Measurements from ENCODE around the gene LETMD1.
"Not testable (repeated sequence)": the region's sequence is repeated elsewhere in the genome, so short reads cannot be mapped to it uniquely, and the experiment has no call there.

LETMD1 gene, protein sequence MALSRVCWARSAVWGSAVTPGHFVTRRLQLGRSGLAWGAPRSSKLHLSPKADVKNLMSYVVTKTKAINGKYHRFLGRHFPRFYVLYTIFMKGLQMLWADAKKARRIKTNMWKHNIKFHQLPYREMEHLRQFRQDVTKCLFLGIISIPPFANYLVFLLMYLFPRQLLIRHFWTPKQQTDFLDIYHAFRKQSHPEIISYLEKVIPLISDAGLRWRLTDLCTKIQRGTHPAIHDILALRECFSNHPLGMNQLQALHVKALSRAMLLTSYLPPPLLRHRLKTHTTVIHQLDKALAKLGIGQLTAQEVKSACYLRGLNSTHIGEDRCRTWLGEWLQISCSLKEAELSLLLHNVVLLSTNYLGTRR

GRCh38 chr12:51047655-51048540 is at the start of gene LETMD1:
LETMD1 (plus strand) TSS chr12:51048327; CDS start chr12:51048357, 30 bp downstream.
- DNase-seq: peak; percentile 93

DNA sequence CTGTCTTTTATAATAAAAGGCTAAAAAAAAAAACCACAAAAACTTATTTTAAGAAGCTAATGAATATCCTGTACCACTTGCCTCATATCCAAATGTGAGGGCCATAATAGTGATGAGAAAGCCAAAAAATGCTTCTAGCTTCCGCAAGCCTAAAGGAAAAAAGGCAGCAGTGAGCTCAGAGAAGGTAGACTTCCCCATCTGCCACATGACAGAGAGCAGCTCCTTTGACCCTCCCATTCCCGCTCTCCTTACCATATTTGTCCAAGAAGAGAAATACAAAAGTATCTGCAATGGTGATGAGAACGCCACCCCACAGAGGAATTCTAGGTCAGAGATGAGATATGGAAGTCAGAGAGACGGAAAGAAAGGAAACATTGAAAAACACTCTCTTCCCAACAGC is 49.0 kb upstream of the LETMD1 start:
- DNase-seq: no peak

GRCh38 chr12:51000245-51000644 is 47.9 kb upstream of the LETMD1 start:
- DNase-seq: no peak

GRCh38 chr12:51001799-51002198 is 46.3 kb upstream of the LETMD1 start:
- DNase-seq: no peak

- no peak for DNase-seq
Measured at GRCh38 chr12:51004504-51004903, 43.6 kb upstream of the LETMD1 start.

DNA sequence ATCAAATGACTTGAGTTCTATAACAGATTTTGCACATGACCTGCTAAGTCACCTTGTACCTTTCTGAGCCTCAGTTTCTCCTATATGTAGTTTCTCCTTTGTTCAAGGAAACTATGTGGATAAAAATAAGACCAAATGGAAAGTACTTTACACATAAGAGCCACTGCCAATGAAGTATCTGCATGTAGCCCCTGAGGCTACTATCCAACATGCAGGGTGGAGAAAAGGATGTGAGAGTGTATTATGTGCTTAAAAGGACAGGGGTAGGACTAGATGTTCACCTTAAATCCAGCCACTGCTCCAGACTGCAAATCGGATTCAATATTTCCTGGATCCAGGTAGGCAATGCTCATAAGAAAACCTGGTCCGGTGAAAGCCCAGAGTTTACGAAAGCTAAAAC is 43.1 kb upstream of the LETMD1 start:
- no peak for DNase-seq

DNA sequence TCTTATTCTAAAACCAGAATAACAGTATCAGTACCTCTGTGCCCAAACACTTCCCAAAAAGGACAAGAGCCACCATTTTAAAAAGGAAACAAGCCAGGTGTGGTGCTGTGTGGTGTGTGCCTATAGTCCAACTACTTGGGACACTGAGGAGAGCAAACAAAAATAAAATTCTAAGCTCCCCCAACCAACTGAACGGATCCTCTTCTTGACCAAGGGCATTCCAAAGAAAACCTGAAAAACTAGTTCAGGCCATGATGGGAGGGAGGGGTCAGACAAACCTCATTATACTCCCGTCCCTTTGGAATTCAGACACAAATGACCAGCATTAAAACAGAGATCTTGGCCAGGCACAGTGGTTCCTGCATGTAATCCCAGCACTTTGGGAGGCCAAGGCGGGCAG is 42.5 kb upstream of the LETMD1 start:
- no peak for DNase-seq

DNA sequence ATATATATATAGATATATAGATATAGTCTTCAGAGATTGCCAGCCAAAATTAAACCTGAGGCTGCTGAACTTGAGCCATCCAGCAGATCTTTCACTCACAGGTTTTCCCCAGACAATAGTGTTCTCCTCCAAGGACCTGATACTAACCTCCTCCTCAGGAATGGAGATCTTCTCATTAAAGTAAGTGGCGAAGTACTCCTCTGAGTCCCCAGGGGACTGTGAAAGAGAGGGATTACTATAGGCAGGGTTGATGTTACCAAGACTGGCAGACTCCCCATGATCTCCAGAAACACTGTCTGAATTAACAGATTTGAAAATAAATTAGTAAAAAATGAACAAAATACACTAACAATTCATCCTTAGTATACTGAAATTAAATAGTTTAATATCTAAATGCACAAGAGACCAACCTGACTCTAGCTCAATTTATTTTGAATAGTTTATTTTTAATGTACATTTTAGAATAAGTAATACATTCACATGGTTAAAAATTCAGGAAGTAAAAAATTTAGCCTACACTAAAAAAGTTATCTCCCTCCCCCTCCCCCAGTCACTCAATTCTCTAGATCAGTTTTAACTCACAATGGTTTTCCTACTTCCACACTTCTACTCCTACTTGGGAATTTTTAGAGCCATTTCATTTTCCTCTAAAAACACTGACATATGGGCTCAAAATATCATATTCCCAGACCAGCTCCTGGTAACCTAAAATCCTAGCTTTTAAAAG is 39.6 kb upstream of the LETMD1 start:
- DNase-seq: no peak

DNA sequence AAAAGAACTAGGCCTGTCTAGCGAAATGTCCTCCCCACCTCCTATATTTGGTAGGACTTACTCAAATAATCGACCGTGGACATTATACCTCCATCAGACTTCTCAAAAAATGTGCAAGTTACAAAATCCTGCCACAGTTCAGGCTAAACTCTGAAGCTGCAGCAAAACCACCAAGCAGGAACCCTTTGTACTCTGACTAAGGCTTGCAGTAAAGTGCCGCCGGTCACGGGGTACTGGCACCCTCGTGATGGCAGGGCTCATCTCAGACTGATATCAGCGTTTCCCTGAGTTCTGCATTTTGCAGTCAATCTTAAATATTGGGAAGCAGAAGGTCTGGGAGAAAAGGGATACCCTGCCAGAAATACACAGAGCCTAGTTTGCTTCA is 39.1 kb upstream of the LETMD1 start:
- no peak for DNase-seq

- no peak for DNase-seq
Measured at GRCh38 chr12:51011955-51012354, 36.2 kb upstream of the LETMD1 start.

- no peak for DNase-seq
Measured at GRCh38 chr12:51012570-51013236, 35.4 kb upstream of the LETMD1 start.

GRCh38 chr12:51013441-51013840 is 34.7 kb upstream of the LETMD1 start:
- DNase-seq: no peak

- not testable (repeated sequence) for DNase-seq
Measured at GRCh38 chr12:51014467-51014866, 33.7 kb upstream of the LETMD1 start.

DNA sequence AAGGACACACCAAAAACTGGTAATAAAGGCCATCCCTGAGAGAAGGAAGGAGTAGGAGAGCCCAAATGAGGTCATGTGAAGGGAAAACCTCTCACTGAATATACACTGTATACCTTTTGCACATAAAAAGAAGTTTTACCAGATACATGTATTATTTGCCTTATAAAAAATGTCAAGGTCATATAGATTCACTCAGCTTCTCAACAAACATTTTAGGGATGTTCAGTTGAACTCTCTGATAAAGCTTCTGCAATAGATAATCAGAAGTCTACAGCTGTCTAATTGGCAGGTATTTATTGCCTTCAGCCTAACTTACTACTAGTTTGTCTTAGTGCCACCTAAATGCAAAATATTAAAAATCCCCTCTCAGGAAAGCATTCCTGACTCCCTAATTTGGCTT is 30.7 kb upstream of the LETMD1 start:
- DNase-seq: no peak

- no peak for DNase-seq
Measured at GRCh38 chr12:51018956-51019355, 29.2 kb upstream of the LETMD1 start.

GRCh38 chr12:51019927-51020326 is 28.2 kb upstream of the LETMD1 start:
- DNase-seq: no peak

DNA sequence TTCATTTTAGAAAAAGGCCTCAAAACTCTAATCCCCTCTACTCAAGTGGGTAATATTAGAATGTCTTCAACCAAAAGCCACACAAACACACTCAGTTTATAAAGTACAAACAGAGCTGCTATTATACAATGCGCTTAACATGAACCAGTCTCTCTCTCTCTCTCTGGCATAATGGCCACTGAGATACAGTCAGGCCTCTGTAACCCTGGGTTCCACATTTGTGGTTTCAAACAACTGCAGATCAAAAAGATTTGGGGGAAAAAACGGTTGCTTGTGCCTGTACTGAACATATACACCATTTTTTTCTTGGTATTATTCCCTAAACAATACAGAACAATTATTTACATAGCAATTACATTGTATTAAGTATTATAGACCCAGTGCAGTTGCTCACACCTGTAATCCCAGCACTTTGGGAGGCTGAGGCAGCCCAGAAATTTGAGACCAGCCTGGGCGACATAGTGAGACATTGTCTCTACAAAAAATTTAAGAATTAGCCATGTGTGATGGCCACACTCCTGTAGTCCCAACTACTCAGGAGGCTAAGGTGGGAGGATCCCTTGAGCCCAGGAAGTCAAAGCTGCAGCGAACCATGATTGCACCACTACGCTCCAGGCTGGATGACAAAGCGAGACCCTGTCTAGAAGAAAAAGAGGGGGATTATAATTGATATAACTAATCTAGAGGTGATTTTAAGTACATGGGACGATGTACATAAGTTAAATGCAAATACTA is 27.5 kb upstream of the LETMD1 start:
- no peak for DNase-seq

DNA sequence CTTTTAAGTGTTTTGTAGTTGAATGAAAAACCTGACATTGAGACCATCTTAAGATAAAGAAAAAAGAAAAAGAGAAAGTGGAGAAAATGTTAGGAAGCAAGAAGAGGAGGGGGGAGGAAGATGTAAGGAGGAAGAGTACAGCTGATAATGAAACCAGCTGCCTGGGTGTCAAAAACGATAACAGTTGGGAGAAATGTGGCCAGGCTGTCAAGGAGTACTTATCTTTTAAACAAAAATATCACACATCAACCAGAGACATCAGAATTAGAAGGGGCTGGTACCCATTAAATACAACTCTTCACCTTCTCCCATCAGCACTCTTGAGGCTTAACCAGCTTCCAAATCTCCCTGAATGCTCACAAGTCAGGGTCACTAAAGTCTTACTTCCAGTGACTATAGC is 26.4 kb upstream of the LETMD1 start:
- no peak for DNase-seq

- DNase-seq: no peak
Measured at GRCh38 chr12:51023625-51024382, 24.3 kb upstream of the LETMD1 start.

- peak; percentile 40 for DNase-seq
Measured at GRCh38 chr12:51025338-51025835, 22.7 kb upstream of the LETMD1 start.
